Muscle of leg (tissue), 11 donors: ENCODE measurements around the gene THRB. TPM values are rescaled to one million over a fixed set of nuclear protein-coding genes. Genes with fewer than 3 reads are reported as not detected.
A peak's percentile ranks its signal among the peaks of the same experiment; 100 is the strongest.

Experiments
- DNase-seq: peaks from one replicate; pipeline ENCODE4 v3.0.0; 2013
- H3K27ac ChIP-seq: one replicate; pipeline ENCODE4 v1.5.1; 2013; ENCODE audit warnings: mild to moderate bottlenecking, low read length, control low read depth
- H3K27me3 ChIP-seq: one replicate; pipeline ENCODE4 v1.6.1; 2013; ENCODE audit warnings: low read length; ENCODE audit not compliant: control insufficient read depth, insufficient read depth
- H3K36me3 ChIP-seq: one replicate; pipeline ENCODE4 v1.6.1; 2013; ENCODE audit warnings: low read length; ENCODE audit not compliant: control insufficient read depth, insufficient read depth
- H3K4me1 ChIP-seq: one replicate; pipeline ENCODE4 v1.6.1; 2013; ENCODE audit warnings: low read length; ENCODE audit not compliant: control insufficient read depth, insufficient read depth
- H3K4me3 ChIP-seq: one replicate; pipeline ENCODE4 v1.5.1; 2013; ENCODE audit warnings: low read length, control low read depth
- H3K9me3 ChIP-seq: replicated peaks from 2 replicates; pipeline ENCODE4 v1.6.1; 2013; ENCODE audit warnings: low read depth, low read length; ENCODE audit not compliant: control insufficient read depth
- WGBS: methylation state at CpG from one replicate; pipeline ENCODE4 v1.1.5; 2013; ENCODE audit warnings: missing lambda C conversion rate; ENCODE audit not compliant: insufficient coverage; 5-methylcytosine and 5-hydroxymethylcytosine counted together
- polyA plus RNA-seq, 8 donors: library from polyadenylated mRNA; unstranded; fragments of 120-200 nt; gene quantifications; one replicate each; pipeline versions ENCODE4 v1.2.1 to v1.2.3, GENCODE V29; 2013; ENCODE audit warnings: inconsistent platforms in 1 of 8, low replicate concordance in 1 of 8; ENCODE audit not compliant: insufficient read length in 8 of 8, insufficient read depth in 1 of 8
- total RNA-seq: library from RNA; stranded (reverse); fragments of 120-200 nt; gene quantifications from one replicate; pipeline ENCODE4 v1.2.4, GENCODE V29; 2013

Gene THRB
- total and polyA plus RNA-seq, 9 donors = 0.33 to 3.1 (median 1.7) TPM

DNA sequence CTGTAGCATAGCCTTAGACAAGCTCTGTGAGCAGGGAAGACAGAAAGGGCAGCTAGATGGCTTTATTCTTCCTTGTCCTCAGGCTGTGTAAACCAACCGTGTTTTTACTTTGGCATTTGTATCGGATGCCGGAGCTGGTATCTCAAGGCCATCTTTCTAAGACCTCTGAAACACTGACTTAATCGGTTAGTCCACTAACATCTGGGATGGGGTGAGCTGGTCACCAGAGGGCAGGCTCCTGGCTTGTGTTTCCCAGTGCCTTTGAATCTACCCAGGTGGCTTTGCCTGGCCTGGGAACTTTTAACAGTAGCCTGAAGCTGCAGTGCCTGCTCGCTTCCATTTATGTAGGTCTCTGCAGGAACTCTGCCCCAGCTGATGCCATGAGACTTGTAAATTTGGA, 296.8 kb downstream of the THRB start:
- H3K36me3 ChIP-seq = no peaks in the 10 kb centered on the region
- H3K27me3 ChIP-seq = no peaks in the 10 kb centered on the region
- no peaks in the 10 kb centered on the region for H3K9me3 ChIP-seq
- no peak overlapping the region for H3K27ac ChIP-seq
- 80% methylated on average over 1 of the region's 5 CpGs for WGBS
- no peak for DNase-seq
- H3K4me3 ChIP-seq = no peak overlapping the region
- no peaks in the 10 kb centered on the region for H3K4me1 ChIP-seq

DNA sequence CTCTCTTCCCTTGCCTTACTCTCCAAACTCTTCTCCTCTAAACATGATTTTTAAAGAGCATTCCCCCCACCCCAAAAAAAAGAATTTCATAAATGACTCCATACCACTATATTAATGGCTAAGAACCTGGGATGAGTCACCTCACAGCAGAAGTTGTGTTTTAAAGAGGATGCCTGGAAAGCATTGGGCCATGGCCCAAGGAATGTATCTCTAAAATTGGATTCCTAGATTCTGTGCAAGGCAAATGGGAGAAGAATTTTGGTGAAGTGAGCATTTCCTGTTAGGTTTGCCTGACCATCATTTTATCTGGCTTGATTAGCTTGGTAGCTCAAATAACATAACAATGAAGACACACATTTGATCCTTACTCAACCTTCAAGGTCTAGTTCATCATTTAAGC, 298.1 kb downstream of the THRB start:
- H3K27me3 ChIP-seq = no peaks in the 10 kb centered on the region
- H3K9me3 ChIP-seq = no peaks in the 10 kb centered on the region
- DNase-seq = no peak
- H3K4me1 ChIP-seq = peaks cover 2% of the 10 kb centered on the region
- H3K4me3 ChIP-seq = no peak overlapping the region
- H3K27ac ChIP-seq = no peak overlapping the region
- no peaks in the 10 kb centered on the region for H3K36me3 ChIP-seq

DNA sequence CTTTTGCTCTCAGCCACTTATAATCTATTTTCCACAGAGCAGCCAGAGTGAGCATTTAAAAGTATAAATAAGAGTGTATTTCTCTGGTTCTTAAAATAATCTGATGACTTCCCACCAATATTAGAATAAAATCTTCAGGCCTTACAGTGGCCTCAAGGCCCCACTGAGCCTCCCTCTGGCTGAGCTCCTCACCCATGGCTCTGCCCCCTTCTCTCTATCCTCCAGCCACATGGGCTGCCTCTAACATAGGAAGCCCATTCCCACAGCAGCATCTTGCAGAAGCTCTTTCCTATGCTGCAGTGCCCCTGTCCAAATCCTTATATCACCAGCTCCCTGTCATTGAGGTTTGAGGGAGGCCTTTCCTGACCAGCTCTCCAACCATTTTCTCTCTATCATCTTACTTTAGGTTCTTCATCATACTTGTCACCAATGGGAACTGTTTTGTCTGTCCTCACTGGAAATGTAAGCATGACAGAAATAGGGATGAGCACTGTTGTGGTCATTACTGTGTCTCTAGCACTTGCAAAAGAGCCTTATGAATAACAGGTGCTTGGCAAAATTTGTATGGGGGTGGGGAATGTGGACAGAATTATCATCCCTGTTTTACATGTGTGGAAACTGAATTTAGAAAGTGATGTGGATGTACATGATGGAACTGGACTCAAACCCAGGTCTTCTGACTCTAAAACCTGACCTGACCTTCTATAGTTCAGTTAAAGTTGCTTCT, 299.0 kb downstream of the THRB start:
- H3K27ac ChIP-seq = no peak overlapping the region
- no peaks in the 10 kb centered on the region for H3K27me3 ChIP-seq
- H3K4me3 ChIP-seq = no peak overlapping the region
- peak; percentile 17 for DNase-seq
- H3K36me3 ChIP-seq = no peaks in the 10 kb centered on the region
- H3K9me3 ChIP-seq = no peaks in the 10 kb centered on the region
- H3K4me1 ChIP-seq = peaks cover 2% of the 10 kb centered on the region

DNA sequence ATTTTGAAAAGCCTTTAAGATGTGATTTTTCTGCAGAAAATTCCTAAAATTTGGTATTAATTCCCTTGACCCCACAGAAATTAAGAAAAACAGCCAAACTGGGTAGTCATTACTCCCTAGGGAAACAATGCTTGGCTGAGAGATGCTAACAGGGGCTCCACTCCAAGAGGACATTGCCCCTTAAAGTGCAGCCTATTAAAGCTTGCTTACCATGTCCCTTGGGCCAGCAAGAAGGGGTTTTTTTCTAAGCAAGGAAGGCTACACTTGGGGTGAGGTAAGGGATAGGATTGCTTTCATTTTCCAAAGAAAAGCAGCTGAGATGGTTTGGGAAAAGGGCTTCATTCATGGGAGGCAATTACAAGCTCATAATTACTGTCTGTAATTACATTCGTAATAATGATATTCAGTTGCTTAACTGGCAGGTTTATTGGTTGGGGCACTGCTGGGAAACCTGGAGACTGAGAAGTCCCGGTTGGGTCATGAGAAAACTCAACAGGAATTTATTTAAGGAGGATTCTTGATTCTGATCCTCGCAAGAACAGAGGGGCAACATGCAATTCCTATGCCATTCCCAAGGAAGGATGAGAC, 302.1 kb downstream of the THRB start:
- H3K27ac ChIP-seq = no peak overlapping the region
- H3K4me3 ChIP-seq = no peak overlapping the region

DNA sequence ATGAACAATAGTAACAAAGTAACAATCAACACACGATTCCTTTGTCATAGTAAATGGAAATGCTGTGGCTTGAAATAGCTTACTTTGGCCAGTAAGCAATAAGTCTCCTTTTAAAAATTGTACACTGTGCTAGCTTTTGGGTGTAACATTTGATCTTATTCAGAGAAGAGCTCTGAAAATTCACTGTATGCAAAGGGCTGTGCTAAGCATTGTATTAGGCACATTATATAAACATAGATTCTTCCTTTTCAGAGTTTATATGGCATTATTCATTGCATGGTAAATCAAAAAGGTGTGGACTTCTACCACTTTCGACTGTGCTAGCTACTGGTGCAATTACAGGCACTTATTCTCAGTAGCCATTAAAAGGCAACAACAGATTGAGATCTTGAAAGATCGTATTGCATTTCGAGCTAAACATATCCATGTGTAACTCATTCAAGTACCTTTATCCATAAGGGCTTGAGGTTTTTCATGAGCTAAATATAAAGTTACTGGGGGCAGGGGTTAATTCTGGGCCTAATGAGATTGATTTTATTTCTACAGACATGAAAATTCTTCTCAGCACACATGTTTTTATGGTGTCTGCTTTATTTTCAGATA, 302.7 kb downstream of the THRB start:
- Histone ChIP-seq H3K4me3 (no peak overlapping the region), H3K27ac (no peak overlapping the region), H3K4me1 (peaks cover 2% of the 10 kb centered on the region), H3K27me3 (no peaks in the 10 kb centered on the region), H3K36me3 (no peaks in the 10 kb centered on the region), H3K9me3 (no peaks in the 10 kb centered on the region)
- no CpG with 5 or more reads among the region's 4 CpGs for WGBS
- DNase-seq = no peak

More for the DNA sequence above, 302.1 kb downstream of the THRB start:
- no peaks in the 10 kb centered on the region for H3K9me3 ChIP-seq
- no peaks in the 10 kb centered on the region for H3K27me3 ChIP-seq
- no peak for DNase-seq
- H3K4me1 ChIP-seq = peaks cover 2% of the 10 kb centered on the region
- H3K36me3 ChIP-seq = no peaks in the 10 kb centered on the region
- WGBS = no CpG with 5 or more reads among the region's 3 CpGs

DNA sequence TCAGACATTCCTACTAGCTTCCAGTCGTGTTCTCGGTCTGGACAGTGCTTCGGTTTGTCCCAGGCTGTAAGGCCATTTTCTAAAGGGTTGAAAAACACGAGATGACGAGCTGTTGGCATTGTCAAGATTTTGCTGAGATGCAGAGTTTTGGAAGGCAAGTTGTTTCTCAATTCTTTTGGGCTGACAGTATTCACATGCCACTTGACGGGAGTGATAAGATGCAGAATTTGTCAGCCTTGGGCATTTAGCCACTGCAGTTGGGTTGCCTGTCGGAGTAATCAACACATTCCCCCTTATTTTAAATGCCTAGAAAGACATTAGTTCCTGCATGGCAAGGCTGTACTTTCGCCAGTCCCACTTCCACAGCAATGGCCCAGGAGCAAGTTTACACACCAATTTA, 304.4 kb downstream of the THRB start:
- Histone ChIP-seq H3K4me1 (peaks cover 2% of the 10 kb centered on the region), H3K36me3 (no peaks in the 10 kb centered on the region), H3K27ac (no peak overlapping the region), H3K4me3 (no peak overlapping the region), H3K9me3 (no peaks in the 10 kb centered on the region), H3K27me3 (no peaks in the 10 kb centered on the region)
- WGBS = 90% methylated on average over 7 of the region's 8 CpGs
- DNase-seq = no peak

DNA sequence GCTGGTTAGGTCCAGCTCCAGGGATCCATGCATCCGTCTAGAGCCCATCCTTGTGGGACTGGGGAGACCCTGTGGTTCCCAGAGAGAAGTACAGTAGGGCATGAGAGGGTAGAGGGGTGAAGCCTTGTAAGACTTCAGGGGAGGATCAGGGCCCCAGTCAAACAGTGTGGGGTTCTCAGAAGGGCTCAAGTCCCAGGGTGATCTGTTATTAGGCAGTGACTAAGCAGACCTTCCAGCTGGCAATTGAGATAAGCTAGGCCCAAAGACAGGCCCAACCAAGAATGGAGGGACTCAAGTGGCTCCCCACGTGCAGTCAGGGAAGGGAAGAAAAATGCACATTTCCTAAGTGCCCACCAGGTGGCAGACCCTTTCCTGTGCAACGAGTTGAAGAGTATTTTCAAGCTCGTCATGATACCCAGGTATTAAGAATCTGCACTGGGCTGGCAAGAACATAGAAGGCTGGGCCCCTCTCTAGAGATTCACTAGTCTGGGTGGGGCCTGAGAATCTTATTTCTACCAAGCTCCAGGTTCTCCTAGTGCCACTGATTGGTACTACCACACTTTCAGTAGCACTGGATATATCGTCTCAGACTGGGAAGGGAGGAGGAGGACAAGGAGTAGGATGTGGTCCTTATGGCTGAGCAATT, 308.8 kb downstream of the THRB start:
- no peaks in the 10 kb centered on the region for H3K36me3 ChIP-seq
- no peaks in the 10 kb centered on the region for H3K4me1 ChIP-seq
- no peak overlapping the region for H3K27ac ChIP-seq
- WGBS = 23% methylated on average over 4 of the region's 5 CpGs
- no peaks in the 10 kb centered on the region for H3K9me3 ChIP-seq
- H3K27me3 ChIP-seq = no peaks in the 10 kb centered on the region
- H3K4me3 ChIP-seq = no peak overlapping the region
- peak; percentile 44 for DNase-seq

DNA sequence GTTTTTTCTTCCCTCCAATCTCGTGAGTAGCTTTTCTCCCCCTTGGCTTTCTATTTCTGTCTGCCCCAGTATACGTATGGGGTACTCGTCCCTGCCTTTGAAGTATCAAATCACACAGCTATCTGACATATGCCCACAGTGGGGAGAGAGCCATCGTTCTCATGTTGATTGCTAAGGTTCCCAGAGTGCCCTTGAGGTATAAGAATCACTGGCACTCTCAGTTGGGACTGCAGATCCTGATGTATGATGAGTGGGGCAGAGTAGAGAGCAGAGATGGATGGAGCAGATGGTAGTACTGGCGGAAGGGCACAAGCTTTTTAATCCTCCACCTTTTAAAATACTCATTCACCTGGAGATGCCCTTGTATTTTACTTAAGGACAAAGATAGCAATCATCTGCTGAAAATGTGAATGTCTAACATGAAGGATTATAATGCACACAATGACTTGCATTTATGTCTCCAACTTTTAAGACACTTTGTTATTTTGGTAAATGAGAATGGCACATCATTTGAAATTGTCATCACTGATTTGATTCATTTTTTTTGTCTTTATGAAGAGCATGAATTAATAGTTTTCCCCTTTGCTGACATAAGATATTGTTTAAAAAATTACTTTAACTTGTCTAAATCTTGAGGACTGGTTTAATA, 310.0 kb downstream of the THRB start:
- no CpG with 5 or more reads among the region's 5 CpGs for WGBS
- Histone ChIP-seq H3K9me3 (no peaks in the 10 kb centered on the region), H3K27ac (no peak overlapping the region), H3K27me3 (no peaks in the 10 kb centered on the region), H3K4me3 (no peak overlapping the region), H3K4me1 (no peaks in the 10 kb centered on the region), H3K36me3 (no peaks in the 10 kb centered on the region)
- DNase-seq = no peak

DNA sequence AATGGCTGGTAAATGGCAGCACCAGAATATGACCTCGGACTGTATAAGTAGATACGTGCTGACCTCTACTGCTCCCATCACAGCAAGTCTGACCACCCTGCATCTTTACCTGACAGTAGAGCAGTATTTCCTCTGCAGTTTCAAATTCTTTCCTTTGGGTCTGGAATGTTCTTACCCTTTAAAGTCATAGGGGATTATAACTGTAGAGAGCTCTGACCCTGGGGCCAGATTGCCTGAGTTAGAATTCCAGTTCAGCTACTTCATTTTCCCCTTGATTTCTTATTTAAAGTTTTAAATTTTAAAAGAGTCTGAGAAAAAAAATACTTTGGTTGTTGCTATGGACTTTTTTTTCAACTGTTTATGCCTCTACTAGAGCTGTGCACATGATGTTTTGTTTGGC, 311.9 kb downstream of the THRB start:
- no peak overlapping the region for H3K4me3 ChIP-seq
- WGBS = 71% methylated on average over 1 of the region's 2 CpGs
- H3K4me1 ChIP-seq = no peaks in the 10 kb centered on the region
- H3K36me3 ChIP-seq = no peaks in the 10 kb centered on the region
- no peaks in the 10 kb centered on the region for H3K9me3 ChIP-seq
- no peaks in the 10 kb centered on the region for H3K27me3 ChIP-seq
- H3K27ac ChIP-seq = no peak overlapping the region
- DNase-seq = no peak

DNA sequence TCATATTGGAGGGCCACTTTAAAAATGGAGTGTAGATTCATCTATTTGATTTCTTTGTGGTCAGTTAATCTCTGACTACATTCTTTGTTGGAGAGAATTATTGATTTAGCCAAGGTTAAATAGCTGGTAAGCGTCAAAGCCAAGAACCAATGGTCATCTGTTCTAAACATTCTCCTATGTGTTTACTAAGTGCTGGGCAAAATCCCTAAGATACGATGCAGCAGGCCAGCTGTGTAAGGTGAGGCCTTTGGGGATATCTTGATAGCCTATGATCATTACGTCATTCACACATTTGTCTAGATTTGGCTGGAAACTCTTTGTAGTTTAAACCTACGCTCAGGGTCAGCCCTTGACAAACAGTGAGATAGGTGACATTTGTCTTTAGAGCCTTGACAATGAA, 313.4 kb downstream of the THRB start:
- no peak overlapping the region for H3K27ac ChIP-seq
- 70% methylated on average over 3 of the region's 4 CpGs for WGBS
- H3K4me3 ChIP-seq = no peak overlapping the region
- no peaks in the 10 kb centered on the region for H3K9me3 ChIP-seq
- no peak for DNase-seq
- H3K36me3 ChIP-seq = no peaks in the 10 kb centered on the region
- H3K27me3 ChIP-seq = no peaks in the 10 kb centered on the region
- no peaks in the 10 kb centered on the region for H3K4me1 ChIP-seq
